ENCODE measurements around the gene ADORA2B.
"Not testable (repeated sequence)": the region's sequence is repeated elsewhere in the genome, so short reads cannot be mapped to it uniquely, and the experiment has no call there.

ADORA2B gene

GRCh38 chr17:15926039-15926740 is 18.7 kb upstream of the ADORA2B start:
- DNase-seq: no peak

DNA sequence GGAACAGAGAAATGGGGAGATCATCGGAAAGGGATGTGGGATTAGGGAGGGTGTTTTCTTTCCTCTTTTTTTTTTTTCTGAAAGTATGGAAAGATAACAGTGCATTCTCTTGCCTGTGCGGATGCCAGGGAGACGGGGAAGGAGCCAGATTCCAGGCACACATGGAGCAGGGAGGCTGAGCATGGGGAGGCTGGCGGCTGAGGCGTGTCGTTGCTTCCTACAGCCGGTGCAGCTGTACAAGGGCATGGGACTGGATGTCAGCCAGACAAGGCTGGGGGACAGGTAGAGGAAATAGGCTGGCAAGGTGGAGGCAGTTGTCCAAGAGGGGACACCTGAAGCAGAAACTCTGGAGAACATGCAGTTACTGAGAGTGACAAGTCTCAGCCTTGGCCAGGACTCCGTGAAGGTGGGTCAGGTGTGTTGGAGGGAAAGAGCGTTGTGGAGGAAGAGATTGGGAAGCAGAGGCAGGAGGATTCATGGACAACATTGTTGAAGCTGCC is 16.6 kb upstream of the ADORA2B start:
- DNase-seq: no peak

GRCh38 chr17:15929941-15930340 is 15.0 kb upstream of the ADORA2B start:
- no peak for DNase-seq

GRCh38 chr17:15930426-15930825 is 14.5 kb upstream of the ADORA2B start:
- DNase-seq: no peak

- DNase-seq: no peak
Observed at GRCh38 chr17:15931394-15931793, 13.5 kb upstream of the ADORA2B start.

DNA sequence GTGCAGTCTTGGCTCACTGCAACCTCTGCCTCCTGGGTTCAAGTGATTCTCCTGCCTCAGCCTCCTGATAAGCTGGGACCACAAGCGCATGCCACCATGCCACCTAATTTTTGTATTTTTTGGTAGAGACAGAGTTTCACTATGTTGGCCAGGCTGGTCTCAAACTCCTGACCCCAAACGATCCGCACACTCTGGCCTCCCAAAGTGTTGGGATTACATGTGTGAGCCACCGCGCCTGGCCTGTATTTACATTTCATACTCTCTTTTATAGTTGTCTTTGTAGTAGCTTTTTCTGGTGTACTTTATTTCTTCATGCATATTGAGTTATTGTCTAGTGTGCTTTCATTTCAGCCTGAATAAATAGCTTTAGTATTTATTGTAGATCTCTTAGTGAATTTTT is 10.1 kb upstream of the ADORA2B start:
- DNase-seq: no peak

- no peak for DNase-seq
Observed at GRCh38 chr17:15935891-15936290, 9.0 kb upstream of the ADORA2B start.

DNA sequence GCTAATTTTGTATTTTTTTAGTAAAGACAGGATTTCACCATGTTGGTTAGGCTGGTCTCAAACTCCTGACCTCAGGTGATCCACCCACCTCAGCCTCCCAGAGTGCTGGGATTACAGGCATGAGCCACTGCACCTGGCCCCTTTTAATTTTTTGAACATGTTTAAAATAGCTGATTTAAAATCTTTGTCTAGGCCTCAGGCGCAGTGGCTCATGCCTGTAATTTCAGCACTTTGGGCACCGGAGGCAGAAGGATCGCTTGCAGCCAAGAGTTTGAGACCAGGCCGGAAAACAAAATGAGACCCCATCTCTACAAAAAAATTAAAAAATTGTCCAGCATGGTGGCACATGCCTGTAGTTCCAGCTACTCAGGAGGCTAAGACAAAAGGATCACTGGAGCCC is 8.4 kb upstream of the ADORA2B start:
- DNase-seq: not testable (repeated sequence)

DNA sequence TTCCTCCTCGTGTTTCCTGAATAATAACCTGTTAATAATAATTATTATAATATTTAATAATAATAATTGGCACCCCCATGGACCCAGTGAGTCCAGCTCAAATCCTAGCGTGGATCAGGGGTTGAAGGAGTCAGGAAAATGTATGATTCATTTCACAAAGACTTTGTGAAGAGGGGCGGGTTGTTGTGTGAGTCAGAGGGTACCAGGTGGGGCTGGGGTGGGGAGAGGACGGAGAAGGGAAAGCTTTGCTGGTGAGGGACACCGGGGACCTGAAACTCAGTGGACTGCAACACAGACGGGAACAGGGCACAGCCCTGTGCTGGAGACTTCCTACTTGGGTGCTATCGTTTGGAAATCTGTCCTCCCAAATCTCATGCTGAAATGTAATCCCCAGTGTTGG is 3.1 kb upstream of the ADORA2B start:
- DNase-seq: no peak

DNA sequence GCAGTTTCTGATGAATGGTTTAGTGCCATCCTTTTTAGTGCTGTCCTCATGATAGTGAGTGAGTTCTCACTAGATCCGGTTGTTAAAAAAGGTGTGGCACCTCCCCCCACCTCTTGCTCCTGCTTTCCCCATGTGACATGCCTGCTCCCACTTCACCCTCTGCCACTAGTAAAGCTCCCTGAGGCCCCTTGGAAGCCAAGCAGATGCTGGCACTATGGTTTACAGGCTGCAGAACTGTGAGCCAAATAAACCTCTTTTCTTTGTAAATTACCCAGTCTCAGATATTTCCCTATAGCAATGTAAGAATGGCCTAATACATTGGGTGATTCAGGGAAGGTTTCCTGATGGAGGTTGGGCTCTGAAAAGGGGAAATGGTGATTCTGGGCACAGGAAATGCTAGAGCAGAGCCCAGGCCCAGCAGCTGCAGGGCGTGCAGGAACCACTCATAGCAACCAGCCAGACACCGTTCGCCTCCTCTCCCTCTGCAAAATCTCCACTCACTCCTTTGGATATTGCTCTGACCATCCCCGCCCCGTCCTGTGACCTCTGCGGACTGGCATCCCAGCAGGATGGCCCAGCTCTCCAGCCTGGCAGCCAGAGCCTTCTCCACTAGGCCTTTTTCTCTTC is 2.6 kb upstream of the ADORA2B start:
- no peak for DNase-seq

DNA sequence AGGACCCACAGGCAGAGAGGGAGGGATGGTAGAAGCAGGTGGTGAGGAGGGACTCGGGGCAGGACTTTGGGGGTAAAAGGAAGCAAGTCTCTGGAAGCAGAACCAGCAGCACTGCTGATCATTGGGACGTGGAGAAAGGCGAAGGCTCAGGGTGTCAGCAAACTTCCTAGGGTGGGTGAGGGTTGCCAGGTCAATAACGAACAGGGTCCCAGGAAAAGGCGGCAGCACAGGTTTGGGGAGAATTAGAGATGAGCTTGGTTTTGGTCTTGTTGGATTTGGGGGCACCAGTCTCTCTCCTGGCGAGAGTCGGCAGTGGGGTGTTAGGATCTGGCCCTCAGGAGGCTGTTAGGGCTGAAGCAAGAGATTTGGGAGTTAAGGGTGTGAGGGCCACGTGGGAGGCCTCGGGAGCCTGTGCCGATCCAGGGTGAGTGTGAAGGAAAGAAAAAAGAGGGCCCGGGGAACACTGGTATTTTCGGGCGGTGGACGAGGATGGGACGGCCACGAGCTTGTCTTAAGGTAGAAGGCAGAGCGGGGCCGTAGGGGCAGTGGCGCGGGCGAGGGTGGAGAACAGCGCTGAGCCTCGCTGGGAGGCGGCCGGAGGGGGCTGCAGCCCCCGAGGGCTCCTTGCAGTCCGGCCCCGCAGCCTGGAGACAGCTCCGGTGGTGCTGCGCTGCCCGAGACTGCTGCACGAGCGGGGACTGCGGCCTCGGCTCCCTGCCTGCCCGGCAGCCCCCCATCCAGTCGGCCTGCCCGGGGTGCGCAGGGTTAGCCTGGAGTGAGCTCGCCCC is 765 bp upstream of the ADORA2B start:
- DNase-seq: no peak

DNA sequence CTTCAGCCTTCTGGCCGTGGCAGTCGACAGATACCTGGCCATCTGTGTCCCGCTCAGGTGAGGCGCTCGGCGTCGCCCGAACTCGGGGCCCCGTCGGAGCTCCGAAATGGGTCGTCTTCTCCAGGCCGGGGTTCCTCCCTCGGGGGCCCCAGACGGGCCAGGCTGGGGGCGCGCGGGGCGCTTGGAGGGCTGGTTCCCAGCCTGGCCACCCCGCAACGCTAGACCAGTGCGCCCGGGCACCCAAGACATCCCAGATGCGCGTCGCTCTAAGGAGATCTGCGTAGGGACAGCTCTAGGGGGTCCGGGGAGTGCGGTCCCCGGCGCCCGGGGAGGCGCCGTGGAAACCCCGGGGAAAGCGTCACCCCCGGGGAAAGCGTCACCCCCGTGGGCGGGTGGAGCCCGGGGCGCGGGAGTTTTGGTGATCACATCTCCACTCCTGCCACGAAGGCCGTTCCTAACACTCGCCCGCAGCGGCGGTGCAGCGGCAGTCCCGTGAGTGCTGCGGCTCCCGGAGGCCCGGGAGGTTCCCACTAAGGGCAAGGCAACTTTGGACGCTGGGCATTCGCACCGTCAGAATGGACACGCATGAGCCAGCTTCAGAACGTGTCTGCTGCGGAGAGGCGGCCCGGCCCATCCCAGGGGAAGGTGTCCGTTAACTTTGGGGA is 729 bp downstream of the ADORA2B start:
- no peak for DNase-seq

DNA sequence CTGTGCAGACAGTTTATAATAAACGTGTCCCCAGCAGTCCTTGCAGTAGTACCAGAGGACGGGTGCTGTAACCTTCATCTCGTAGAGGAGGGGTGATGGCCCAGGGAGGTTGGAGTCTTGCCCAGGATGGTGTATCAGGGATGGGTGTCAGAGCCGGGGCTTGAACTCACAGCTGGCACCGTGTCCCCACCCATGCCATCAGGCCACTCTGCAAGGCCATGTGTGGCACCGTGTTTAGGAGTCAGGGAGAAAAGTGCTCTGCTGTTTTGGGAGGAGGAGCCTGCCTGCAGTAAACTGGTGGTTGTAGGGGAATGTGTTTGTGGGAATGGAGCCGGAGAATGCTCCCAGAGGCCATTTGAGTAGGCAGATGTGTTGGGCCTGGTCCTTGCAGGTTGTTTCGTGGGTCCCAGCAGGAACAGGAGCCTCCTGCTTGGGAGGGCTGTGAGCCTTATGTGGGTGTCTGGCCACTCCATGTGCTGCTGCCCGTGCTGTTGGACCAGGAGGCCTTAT is 1.7 kb downstream of the ADORA2B start:
- no peak for DNase-seq

DNA sequence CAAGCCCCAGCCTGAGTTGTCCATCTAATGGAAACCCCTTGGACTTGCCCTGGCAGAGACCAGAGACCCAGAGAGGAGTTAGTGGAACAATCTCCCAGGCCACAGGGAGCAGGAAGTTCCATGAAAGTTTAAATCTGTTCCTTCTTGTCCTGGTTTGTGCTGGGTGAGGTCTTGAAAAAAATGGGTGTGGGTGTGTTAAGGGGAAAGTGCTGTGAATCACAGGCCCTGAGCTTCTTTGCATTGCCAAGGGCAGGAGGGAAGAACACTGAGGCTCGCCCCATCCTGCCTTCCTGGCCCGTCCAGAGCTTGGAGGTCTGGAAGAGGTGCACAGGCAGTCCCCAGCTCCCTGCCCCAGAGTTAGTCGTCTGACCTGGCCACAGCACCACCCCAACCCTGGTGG is 2.3 kb downstream of the ADORA2B start:
- no peak for DNase-seq

DNA sequence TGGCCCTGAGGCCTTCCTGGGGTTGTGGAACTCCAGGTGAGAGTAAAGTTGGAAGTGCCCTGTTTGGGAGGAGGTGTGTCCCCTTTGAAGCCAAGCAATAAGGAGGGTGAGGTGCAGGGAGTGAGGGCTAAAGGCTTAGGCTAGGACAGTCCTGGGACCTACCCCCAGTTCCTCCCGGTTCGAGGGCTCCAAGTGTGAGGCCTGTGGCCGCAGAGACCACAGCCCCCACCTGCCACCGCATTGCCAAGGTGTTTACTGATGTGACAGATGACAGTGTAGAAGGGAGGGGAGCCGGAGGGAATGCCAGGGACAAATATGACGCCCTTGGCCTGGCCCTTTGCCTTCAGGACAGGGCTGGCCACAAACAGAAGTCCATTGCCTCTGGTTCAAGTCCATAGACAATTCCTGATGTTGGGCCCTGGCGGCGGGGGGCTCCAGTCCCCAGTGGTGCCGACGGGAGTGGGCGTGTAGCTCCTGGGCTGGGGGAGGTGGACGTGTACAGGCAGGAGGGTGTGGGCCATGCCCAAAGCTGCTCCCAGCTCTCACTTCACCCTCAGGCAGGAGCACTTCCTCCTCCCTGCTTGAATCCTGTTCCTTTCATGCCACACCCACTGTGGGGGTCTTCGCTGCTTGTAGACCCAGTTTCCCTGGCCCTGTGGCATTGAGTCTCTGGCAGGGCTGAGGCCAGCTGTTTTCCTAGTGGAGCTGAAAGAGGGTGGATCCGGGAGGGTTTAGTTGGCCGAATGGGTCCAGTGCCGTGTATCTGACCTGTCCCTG is 3.2 kb downstream of the ADORA2B start:
- DNase-seq: no peak

GRCh38 chr17:15951368-15952047 is 6.6 kb downstream of the ADORA2B start:
- DNase-seq: no peak

DNA sequence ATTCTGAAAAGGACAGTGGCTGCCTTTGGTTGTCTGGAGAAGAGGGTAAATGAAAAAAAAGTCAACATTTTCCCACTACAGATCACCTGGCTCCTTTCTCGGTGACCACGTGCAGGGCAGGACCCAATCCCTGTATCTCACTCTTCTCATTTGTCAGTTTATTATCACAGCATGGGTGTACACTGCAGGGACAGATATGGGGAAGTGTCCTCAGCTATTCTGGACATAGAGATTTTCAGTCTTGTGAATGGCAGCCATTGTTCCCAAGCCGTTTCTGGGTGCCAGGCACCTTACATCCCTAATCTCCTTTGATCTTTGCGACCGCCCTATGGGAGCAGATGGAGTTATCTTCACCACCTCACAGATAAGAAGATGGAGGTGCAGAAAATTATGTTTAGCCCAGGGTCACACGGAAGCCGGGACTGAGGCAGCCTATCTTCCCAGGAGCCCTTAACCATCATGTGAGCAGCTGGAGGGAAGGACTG is 7.2 kb downstream of the ADORA2B start:
- DNase-seq: no peak

- DNase-seq: no peak
Observed at GRCh38 chr17:15952916-15953790, 8.2 kb downstream of the ADORA2B start.

GRCh38 chr17:15954222-15954621 is 9.3 kb downstream of the ADORA2B start:
- DNase-seq: no peak

- no peak for DNase-seq
Observed at GRCh38 chr17:15955793-15956541, 11.0 kb downstream of the ADORA2B start.

All from SHP77 treated with DMSO at 0.1 percent for 48 hours (cell line).